HG03457 (cell line): ENCODE results near the gene SYP.
"Not testable (repeated sequence)": the region's sequence is repeated elsewhere in the genome, so short reads cannot be mapped to it uniquely, and the experiment has no call there.

ENCODE experiments used
- ATAC-seq: cut with Tn5 transposase; IDR thresholded peaks from one replicate; pipeline ENCODE4 v1.9.1; 2021; ENCODE audit warnings: moderate number of reproducible peaks; ENCODE audit not compliant: unreplicated experiment

SYP gene

DNA sequence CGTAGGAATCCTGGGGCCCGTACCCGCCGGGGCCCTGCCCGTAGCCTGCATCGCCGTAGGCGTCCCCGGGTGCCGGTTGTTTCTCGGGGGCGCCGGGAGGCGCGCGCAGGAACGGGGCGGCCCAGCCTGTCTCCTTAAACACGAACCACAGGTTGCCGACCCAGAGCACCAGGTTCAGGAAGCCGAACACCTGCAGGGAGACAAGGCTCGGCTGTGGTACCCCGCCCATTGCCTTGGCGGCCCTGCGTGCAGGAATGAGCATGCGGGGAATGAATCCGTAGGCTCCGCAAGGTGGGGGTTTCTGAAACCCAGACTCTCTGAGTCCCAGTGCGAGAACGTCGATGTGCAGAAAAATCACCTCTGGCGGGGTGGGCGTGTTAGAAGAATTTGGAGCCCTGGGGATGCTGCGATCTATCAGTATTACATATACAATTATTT is 8.4 kb downstream of the SYP start:
- ATAC-seq = peak; percentile 8

DNA sequence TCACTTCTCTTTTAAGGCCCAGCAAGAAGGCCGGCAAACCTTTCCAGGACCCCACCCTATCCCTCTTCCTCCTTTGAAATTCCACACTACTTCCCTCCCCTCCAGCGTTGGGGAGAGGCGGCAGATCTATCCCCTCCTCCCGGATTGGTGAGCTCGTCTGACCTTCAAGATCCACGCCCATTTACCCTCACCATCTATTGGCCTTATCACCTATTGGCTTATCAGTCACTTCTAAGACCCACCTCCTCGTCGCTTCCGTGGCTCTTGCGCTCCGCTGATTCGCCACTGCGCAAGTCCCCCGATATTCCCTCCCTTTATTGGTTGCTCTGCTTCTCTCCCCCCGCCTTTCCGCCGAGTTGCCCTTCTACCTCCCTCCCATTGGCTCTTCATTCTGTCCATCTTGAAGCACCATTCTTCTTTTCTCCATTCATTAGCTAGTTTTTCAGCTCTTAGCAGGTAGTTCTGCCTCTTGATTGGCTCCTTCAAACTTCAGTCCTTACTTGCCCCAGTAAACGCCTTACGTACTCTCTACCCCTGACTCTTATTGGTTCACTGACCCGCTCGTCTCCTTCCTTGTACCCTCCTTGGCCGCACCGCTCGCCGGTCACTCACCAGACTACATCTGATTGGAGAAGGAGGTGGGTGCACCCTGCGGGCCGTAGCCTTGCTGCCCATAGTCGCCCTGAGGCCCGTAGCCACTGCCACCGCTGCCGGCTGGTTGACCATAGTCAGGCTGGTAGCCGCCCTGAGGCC is 9.0 kb downstream of the SYP start:
- peak; percentile 84 for ATAC-seq

DNA sequence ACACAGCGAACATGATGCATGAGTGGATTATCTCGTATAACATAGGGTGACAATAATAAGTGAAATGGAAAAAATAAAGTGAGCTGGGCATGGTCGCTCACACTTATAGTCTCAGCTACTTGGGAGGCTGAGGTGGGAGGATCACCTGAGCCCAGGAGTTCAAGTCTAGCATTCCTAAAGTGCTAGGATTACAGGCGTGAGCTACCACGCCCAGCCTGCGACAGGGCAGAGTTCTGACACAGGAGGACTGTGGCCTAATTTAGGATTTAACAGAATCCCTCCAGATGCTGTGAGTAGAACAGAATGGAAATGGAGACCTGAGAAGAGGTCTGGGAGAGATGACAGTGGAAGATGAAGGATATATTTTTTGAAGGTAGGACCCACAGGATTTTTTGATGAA is 10.4 kb downstream of the SYP start:
- ATAC-seq = no peak

DNA sequence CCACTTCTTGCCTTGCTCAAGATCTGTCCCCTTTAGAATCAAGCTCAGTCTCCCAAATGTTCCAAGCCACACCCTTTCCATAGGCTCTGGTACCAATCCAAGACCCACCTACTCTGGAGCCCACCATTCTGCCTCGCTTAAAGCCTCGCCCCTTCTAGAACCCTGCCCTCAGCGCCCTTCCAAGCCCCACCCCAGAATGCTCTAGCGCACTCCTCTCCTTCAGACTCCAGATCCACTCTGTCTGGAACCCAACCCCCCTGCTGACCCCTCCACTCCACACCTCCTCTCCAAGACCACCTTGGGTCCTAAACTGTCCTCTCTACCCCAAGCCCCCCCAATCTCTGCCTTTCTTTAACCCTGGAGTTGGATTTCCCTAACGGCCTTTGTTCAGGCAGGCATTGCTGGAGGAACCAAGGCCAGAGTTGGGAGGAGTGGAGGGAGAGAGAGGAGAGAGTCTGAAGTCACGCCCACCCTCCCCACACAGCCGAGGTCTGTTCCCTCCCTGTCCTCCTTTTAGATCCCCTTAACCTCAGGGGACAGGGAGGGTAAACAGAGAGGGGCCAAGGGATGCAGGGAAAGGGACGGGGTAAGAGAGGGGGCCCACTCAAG is 11.4 kb downstream of the SYP start:
- no peak for ATAC-seq

DNA sequence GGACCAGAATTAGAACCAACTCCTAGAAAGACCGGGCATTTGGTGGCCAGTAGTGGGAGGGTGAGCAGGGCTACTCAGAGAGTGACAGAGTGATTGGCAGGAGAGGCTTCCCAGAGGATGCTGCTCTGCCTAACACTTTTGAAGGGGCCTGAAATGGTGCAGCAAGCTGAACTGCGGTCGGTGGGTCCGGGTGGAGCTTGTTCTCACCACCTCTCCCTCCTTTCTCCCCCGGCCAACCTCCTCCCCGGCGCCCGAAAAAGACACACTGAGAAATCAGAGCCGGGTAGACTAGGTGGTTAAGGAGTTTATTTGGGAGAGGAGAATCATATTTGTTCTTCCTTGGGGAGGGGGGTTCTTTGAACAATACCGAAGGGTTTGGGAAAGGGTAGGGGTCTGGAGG is 12.5 kb downstream of the SYP start:
- no peak for ATAC-seq

DNA sequence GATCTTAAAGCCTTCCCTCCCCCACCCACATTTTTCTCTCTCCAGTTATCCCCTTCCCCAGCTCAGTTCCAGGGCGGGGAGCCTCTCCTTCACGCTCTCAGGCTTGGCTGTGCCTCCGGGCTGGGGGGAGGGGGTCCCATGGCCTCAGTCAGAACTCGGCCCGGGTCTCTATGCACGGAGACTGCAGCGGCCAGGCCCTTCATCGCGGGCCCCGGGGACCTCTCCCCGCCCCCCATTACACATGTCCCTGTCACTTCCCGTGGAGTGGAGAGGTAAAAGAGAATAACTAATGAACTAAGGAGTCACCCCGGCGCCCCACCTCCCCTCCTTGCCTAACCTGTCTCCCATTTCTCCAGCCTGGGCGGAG is 13.0 kb downstream of the SYP start:
- ATAC-seq = no peak

DNA sequence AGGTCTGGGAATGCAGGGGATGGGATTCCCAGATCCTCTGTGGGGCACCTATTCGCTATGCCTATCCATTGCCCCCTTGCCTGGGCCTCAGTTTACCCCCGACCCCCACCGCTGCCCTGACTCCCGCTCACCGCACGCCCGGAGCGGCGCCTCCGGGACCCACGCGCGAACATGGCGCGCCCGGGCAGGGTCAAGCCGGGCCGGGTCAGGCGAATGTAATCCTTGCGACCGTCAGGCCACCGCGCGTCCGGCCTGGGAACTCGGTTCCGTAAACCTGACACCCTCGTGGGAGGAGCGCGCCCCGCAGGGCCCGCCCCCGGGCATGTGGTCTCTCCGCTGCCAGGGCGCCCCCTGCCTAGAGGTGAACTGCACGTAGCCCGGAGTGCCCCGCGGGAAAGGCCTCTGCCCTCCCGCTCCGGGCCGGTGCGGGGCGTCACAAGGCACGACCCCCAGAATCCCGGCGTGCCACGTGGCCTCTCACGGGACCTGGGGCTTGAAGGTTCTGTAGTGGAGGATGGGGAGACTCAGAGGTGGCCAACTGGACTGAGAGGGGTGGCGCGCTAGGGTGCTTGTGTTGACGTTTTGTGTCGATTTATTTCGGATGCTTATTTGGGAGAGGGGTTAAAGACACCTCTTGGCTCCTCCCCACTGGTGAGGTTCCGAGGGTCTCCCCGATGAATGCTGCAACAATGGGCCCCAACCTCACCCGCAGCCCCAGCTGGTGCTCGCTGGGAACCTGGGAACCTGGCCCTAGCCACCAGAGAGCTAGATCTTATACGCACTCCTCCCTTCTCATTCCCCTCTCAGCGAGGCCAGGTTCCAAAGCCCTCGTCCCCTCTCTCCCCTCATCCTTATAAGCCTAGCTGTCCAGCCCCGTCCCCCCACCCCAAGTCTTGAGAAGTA is 13.6 kb downstream of the SYP start, which contains the start of gene PRICKLE3:
TSS of gene PRICKLE3 (minus strand) at position 249 of the 903 bp plus-strand sequence. CDS start at position 173, 76 bp downstream.
- ATAC-seq = no peak

DNA sequence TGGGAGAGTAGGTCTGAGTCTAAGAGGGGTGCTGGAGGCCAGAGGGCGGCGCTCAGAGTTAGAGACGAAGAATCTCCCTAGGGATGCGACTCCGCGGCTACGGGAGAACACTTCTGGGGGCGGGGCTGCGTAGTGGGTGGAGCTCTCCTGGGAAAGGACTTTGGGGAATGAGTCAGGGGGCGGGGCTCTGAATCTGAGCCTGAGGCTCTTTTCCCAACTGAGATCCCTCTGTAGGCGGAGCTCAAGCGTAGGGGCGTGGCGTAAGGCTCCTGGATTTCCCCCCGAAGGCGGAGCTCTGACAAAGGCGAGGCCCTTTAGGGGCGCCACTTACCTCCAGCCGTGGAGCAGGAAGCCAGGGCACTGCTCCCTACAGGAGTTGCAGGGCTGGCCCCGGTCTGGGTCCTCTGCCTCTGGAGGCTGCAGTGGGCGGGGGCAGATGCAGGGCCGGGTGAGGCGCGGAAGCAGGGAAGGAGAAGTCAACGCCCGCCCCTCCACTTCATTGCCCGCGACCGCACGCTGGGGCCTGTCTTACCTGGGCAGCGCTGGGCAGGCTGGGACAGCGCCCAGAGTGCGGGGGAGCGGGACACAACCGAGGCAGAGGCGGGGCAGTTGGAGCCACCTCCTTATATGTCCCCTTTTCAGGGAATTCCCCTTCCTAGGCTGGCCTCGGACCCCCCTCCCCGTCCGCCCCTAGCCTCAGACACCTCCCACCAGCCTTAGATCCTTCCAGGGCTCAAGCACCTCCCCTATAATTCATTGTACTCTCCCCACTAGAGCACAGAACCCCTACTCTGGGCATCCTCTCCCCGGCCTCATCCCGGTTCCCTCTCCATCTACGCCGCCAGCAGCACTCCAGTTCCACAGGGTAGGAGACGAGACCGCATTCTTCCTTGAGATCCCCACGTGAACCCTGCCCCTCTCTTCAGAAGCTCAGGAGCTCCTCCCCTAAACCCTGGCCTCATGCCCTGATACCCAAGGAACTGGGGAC is 15.4 kb downstream of the SYP start:
- ATAC-seq = no peak

DNA sequence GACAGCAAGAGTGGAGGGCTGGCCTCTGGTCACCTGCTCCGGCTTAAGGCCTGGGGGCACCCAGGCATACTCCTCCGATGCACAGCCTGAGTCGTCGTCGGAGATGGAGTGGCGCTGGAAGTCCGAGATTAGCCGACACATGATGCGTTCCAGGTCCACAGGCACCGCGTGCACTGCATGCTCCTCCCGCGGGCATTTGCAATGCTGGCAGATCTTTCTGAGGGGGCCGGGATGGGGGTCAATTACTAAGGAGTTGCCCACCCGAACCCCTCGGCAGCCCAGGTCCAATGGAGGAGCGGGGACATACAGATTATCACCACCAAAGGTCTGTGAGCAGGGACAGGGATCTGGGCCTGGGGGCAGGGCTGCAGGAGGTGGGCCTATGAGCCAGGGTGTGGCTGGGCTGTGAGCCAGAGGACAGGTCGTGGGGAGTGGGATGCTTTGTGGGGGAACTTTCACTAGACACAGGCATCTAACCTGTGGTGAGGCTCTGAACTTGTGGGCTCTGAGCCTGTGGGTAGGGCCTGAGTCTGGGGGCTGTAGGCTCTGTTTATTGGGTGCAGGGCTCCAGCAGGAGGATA is 16.2 kb downstream of the SYP start:
- no peak for ATAC-seq

DNA sequence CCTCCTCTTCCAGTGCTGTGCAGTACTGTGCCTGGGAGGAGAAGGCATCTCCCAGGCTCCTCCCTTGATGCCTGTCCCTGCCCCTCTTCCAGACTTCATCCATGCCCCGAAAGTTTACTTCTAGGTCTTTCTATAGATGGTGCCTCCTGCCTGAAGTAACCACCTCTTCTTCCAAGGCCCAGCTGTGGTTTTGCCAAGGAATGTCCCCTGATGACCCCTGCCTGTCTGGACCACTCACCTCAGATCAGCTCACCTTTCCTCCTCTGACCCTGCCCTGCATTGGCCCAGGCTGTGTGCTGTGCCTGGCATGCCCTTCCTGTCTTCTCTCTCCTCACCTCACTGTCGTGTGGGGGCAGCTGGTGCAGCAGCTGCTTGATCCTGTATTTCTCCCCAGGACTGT is 20.6 kb downstream of the SYP start:
- no peak for ATAC-seq

DNA sequence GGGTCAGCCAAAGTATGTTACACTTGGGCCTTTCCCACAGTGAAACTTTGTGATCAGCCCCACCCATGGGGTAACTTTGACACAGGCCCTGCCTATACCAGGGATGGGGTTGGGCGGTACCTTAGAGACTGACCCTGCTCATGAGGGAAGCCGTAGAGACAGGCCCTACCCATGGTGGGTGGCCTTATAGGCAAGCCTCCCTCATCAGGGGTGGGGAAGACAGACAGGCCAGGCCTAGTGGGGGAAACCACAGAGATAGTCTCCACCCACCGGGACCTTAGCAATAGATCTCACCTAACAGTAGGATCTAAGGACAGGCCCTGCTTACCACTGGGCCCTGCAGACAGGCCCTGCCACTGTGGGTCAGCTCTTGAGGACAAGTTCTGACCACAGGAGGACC is 21.5 kb downstream of the SYP start:
- ATAC-seq = no peak

DNA sequence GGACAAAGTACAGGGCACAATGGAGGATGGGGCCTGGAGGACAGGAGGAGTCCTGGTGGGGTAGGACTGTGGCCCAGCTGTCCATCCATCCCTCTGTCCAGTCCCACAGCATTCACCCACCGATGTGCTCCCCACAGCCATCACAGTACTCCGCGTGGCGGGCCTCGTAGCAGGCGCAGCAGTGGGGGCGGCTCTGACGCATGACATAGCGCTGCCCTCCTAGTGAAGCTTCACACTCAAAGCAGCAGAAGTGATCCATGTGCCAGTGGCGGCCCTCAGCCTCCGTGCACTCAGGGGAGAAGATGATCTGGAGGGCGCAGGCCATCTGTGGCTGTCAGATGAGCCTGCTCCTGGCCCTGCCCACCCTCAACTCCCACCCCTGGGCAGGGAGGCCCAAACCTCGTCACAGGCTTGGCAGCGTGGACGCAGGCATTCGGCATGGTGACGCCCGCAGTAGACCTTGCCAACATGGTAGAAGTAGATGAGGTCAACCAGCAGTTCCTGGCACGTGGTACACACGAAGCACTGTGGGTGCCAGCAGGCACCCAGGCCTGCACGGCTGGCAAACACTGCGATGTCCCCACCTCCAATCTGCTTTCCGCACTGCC is 22.0 kb downstream of the SYP start:
- no peak for ATAC-seq

DNA sequence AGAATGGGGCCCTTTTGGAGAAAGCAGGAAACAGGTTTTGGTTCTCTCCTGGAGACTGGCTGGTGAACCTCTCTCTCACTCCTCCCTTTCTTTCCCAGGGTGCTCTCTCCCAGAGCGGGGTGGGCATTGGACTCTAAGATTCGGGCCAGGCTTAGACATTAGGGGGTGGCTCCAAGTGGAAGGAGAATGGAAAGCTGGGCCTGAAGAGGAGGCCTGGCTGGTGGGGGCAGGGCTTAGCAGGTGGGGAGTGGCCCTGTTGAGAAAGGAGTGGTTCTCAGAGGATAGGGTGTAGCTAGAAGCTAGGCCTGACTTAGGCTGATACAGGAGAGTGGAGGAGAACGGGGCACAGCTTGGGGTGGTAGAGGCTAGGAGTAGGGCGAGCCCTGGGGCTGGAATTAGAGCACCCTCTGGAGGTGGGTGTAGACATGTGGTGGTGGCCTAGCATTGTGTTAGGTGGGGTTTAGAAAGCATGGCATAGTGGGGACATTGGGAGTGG is 22.6 kb downstream of the SYP start:
- no peak for ATAC-seq

DNA sequence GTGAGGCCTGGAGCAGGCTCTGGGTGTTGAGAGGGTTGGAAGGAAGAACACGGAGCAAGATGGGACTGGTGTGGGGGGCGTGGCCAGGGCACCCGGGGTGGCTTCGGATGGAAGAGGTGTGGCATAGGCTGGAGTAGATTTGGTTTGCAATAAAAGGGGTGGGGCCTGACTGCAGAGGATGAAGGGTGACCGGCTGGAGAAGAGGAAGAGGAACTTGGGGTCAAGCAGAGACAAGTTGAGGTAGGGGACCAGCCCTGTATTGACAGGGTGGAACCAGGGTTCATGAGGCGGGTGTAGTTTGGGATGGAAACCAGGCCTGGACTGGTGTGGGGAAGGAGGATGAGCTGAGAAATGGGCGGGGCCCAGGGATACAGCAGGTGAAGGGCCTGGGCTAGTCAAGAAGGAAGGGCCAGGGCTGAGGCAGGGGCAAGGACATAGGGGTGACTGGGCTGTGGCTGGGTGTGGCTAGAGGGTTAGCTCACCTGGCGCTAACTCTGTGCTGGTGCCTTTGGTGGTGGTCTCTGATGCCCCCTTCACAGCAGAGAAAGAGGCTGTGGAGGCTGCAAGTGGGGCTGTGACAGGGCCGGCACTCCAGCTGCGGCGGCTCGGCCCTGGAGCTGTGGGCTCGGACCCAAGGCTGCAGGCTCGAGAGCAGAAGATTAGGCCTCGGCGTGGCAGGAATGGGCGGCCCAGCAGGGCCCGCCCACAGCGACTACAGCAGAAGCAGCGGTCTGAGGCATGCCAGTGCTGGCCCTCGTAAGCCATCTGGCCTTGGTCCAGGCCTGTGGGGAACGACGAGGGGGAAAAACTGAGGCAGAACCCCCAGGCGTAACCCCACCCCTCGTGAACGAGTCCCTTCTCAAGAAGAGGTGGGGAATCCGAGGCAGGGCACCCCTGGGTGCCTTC is 23.3 kb downstream of the SYP start:
- no peak for ATAC-seq

DNA sequence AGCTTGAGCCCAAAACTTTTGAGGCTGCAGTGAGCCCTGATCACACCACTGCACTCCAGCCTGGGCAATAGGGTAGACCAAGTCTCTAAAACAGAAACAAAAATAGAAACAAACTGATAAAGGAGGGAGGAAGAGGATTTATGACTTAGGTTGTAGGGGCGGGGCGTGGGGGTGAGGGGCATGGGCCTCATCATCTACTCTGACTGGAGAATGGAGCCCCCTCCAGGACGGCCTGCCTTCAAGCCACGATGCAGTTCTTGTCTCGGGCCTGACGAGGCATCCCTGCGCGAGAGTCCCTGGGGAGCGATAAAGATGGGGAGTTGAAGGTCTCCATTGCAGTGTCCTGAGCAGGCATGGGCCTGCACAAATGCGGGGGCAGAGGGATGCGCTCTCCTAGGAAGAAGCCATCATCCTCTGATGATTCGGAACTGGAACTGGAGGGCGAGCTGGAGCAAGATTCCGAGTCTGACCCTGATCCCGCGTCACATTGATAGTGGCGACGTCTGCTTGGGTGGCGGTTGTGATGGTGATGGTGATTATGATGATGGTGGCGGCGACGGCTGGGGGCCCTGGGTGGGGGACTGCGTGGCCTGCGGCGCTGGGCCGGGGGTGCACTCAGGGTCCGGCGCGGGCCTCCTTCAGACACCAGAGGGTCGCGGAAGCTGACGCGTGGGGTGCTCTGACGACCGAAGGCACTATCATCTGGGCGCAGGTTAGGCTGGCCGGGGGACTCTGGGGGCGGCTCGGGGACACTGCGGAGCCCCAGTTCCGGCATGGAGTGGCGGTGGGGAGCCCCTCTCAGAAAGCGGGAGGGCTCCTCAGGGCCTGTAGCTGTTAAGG is 24.3 kb downstream of the SYP start:
- ATAC-seq = no peak

DNA sequence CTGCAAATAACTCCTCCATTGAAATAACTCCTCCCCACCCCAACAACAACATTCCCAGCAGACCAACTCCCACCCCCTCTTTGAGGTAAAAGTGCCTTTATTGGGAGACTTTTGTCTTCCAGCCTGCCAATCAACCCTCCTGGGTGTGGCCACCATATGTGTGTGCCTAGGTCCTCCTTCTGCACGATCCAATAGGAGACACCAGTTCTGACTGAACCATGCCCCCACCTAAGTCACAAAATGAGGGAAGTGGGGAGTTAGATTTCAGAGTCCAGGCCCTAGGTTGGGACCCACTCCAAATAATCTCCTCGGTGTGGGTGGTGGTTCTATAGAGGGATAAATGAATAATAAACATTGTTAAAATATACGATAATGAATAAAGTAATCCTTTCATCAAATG is 25.3 kb downstream of the SYP start:
- no peak for ATAC-seq

DNA sequence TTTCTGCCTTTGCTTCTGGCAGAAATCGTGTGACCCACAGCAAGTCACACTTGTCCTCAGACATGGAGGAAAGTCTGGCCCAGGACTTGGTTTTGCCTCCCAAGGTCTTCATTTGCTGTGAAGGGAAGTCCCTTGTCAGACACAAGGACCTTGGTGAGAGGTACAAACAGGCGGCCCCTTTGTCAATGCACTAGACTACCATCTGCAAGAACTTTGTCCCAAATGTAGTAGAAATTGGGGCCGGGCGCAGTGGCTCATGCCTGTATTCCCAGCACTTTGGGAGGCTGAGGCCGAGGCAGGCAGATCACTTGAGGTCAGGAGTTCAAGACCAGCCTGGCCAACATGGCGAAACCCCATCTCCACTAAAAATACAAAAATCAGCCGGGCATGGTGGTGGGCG is 26.4 kb downstream of the SYP start:
- ATAC-seq = not testable (repeated sequence)
